ENCODE results near the gene KLHL22.
"Not testable (repeated sequence)": the region's sequence is repeated elsewhere in the genome, so short reads cannot be mapped to it uniquely, and the experiment has no call there.

Gene KLHL22

DNA sequence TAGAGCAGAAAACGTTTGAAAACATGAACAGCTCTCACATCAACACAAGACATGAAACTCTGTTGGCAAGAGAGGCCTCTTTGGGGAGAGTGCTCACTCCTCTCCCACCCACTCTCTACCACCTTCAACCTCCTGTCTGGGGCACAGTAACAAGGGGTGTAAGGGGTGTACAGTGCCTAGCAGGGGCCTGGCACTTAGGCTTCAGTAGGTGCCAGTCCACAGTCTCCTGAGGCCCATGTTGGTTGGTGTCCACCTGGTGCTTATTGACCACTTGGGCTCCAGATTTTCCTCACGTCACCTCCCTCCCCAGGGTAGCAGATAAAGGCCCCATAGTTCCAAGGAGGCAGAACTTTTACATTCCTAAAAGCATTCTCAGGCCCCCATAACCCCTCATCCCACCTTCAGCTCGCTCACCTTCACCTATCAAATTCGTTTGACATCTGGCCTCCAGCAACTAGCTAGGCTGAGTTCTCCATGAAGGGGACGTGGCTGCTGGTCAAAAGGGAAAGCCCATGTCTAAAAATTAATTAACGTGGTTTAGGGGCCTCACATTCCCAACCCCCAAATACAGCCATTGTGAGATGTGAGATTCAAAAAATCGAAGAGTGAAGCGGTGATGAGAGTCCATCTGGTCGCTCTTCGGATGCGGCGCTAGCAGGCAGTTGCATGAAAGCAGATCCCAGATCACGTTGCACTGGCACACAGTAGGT lies 11.1 kb upstream of the KLHL22 start:
- H2AFZ ChIP-seq (ENCODE audit: low read depth), result peak overlapping the region; percentile 75
- no peaks in the 10 kb centered on the region for H3K27me3 ChIP-seq (ENCODE audit: insufficient read depth, low read depth)
- no peaks in the 10 kb centered on the region for H3K36me3 ChIP-seq (ENCODE audit: insufficient read depth)
- H3K4me1 ChIP-seq (ENCODE audit: low read depth, poor library complexity, severe bottlenecking), result peaks cover 34% of the 10 kb centered on the region
- no peak overlapping the region for H3K27ac ChIP-seq
- H4K20me1 ChIP-seq (ENCODE audit: insufficient read depth), result no peaks in the 10 kb centered on the region; the same call in 1 of the 2 replicates
- TF ChIP-seq, protein P1, sequence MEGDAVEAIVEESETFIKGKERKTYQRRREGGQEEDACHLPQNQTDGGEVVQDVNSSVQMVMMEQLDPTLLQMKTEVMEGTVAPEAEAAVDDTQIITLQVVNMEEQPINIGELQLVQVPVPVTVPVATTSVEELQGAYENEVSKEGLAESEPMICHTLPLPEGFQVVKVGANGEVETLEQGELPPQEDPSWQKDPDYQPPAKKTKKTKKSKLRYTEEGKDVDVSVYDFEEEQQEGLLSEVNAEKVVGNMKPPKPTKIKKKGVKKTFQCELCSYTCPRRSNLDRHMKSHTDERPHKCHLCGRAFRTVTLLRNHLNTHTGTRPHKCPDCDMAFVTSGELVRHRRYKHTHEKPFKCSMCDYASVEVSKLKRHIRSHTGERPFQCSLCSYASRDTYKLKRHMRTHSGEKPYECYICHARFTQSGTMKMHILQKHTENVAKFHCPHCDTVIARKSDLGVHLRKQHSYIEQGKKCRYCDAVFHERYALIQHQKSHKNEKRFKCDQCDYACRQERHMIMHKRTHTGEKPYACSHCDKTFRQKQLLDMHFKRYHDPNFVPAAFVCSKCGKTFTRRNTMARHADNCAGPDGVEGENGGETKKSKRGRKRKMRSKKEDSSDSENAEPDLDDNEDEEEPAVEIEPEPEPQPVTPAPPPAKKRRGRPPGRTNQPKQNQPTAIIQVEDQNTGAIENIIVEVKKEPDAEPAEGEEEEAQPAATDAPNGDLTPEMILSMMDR (conservative IDR thresholded peaks at IDR 0.05; ENCODE audit: low read depth, low read length), result no peak
- peak overlapping the region; percentile 88; the same call in 1 of the 2 replicates for H3K9ac ChIP-seq
- peak overlapping the region; percentile 50; the same call in 1 of the 2 replicates for H3K4me2 ChIP-seq
- peaks cover 42% of the 10 kb centered on the region for H3K79me2 ChIP-seq (ENCODE audit: insufficient read depth, low read depth)
- H3K4me3 ChIP-seq (IDR thresholded peaks at IDR 0.05; ENCODE audit: insufficient read depth, low read depth, low read length), result no peak overlapping the region

DNA sequence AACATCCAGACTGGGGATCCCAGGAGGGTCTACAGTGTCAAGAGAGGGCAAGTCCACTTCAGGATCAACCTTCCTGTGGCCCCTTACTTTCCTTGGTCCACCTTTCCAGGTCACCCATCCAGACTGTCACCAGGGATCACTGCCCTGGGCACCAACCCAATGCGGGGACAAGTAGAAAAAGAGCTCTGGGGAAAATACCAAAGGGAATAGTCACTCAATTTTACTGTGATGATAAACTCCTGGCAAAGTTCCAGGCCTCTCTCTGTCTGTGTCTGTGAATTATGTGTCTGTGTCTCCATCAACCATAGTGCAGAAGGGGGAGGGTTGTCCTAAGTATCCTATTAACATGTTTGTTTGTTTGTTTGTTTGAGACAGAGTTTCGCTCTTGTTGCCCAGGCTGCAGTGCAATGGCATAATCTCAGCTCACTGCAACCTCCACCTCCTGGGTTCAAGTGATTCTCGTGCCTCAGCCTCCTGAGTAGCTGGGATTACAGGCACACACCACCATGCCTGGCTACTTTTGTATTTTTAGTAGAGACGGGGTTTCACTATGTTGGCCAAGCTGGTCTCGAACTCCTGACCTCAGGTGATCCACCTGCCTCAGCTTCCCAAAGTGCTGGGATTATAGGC lies 8.8 kb upstream of the KLHL22 start:
- H4K20me1 ChIP-seq (ENCODE audit: insufficient read depth); H3K4me3 ChIP-seq (IDR thresholded peaks at IDR 0.05; ENCODE audit: insufficient read depth, low read depth, low read length); H3K27ac ChIP-seq; H3K9ac ChIP-seq; H3K27me3 ChIP-seq (ENCODE audit: insufficient read depth, low read depth); H2AFZ ChIP-seq (ENCODE audit: low read depth); H3K4me2 ChIP-seq; H3K36me3 ChIP-seq (ENCODE audit: insufficient read depth): not testable (repeated sequence)
- Histone ChIP-seq H3K79me2 (ENCODE audit: insufficient read depth, low read depth) (peaks cover 20% of the 10 kb centered on the region), H3K4me1 (ENCODE audit: low read depth, poor library complexity, severe bottlenecking) (peaks cover 13% of the 10 kb centered on the region)

DNA sequence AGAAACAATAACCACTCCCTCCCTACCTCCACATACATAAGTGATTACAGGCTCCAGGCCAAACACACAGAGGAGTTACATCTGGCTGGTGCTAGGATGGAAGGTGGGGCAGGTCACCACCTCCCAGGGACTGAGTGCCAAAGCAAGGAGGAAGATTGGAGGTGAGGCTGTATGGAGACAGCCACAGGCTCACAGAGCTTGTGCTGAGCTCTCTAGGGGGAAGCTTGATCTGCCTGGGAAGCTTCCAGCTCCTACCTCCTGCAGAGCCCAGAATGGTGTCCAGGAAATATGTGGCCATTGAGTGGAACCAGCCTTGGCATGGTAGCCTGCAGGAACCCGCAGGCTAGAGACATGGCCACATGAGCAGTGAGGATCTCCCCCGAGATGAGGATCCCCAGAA lies 8.2 kb upstream of the KLHL22 start:
- Histone ChIP-seq H3K36me3 (ENCODE audit: insufficient read depth) (no peaks in the 10 kb centered on the region), H3K4me2 (no peak overlapping the region), H3K9ac (no peak overlapping the region), H3K79me2 (ENCODE audit: insufficient read depth, low read depth) (peaks cover 14% of the 10 kb centered on the region), H3K27me3 (ENCODE audit: insufficient read depth, low read depth) (no peaks in the 10 kb centered on the region), H3K4me1 (ENCODE audit: low read depth, poor library complexity, severe bottlenecking) (peaks cover 7% of the 10 kb centered on the region), H4K20me1 (ENCODE audit: insufficient read depth) (no peaks in the 10 kb centered on the region), H3K4me3 (IDR thresholded peaks at IDR 0.05; ENCODE audit: insufficient read depth, low read depth, low read length) (no peak overlapping the region), H3K27ac (no peak overlapping the region), H2AFZ (ENCODE audit: low read depth) (no peak overlapping the region)
- TF ChIP-seq, protein P1 (conservative IDR thresholded peaks at IDR 0.05; ENCODE audit: low read depth, low read length), result no peak

DNA sequence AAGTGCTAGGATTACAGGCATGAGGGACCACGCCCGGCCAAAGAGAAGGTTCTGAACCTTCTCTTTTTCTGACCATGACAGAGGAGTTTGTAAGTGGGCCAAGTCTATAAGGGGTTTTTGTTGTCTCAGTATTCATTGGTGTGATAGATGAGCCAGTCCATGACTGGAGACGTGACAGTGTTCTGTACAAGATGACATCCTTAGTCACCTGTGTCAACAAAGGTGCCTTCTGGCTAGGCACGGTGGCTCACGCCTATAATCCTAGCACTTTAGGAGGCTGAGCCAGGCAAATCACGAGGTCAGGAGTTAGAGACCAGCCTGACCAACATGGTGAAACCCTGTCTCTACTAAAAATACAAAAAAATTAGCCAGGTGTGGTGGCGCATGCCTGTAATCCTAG lies 4.2 kb upstream of the KLHL22 start:
- Histone ChIP-seq H3K36me3 (ENCODE audit: insufficient read depth) (no peaks in the 10 kb centered on the region), H3K4me2 (no peak overlapping the region), H2AFZ (ENCODE audit: low read depth) (no peak overlapping the region), H3K4me3 (IDR thresholded peaks at IDR 0.05; ENCODE audit: insufficient read depth, low read depth, low read length) (no peak overlapping the region), H4K20me1 (ENCODE audit: insufficient read depth) (no peaks in the 10 kb centered on the region), H3K4me1 (ENCODE audit: low read depth, poor library complexity, severe bottlenecking) (peaks cover 8% of the 10 kb centered on the region), H3K9ac (no peak overlapping the region), H3K27ac (no peak overlapping the region), H3K27me3 (ENCODE audit: insufficient read depth, low read depth) (no peaks in the 10 kb centered on the region), H3K79me2 (ENCODE audit: insufficient read depth, low read depth) (no peaks in the 10 kb centered on the region)
- TF ChIP-seq, protein P1 (conservative IDR thresholded peaks at IDR 0.05; ENCODE audit: low read depth, low read length), result no peak

DNA sequence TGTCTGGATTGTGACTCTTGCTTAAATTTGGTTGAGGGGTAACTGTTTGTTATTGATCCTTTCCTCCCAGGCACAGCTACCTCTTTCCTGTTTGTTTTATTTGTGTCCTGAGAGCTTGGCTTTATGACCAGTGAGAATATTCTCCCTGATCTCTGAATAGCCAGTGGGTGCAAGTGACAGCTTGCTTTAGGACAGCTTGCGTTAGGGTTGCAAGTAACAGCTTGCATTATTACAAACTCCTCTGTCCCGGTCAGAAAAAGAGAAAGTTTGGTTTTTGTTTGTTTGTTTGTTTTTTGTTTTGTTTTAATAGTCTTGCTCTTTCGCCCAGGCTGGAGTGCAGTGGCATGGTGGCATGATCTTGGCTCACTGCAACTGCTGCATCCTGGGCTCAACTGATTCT lies 3.3 kb upstream of the KLHL22 start:
- Histone ChIP-seq H3K4me2 (no peak overlapping the region), H3K79me2 (ENCODE audit: insufficient read depth, low read depth) (no peaks in the 10 kb centered on the region), H3K27ac (no peak overlapping the region), H3K4me3 (IDR thresholded peaks at IDR 0.05; ENCODE audit: insufficient read depth, low read depth, low read length) (no peak overlapping the region), H3K27me3 (ENCODE audit: insufficient read depth, low read depth) (no peaks in the 10 kb centered on the region), H3K36me3 (ENCODE audit: insufficient read depth) (no peaks in the 10 kb centered on the region), H4K20me1 (ENCODE audit: insufficient read depth) (no peaks in the 10 kb centered on the region), H2AFZ (ENCODE audit: low read depth) (no peak overlapping the region), H3K9ac (no peak overlapping the region), H3K4me1 (ENCODE audit: low read depth, poor library complexity, severe bottlenecking) (peaks cover 8% of the 10 kb centered on the region)
- TF ChIP-seq, protein P1 (conservative IDR thresholded peaks at IDR 0.05; ENCODE audit: low read depth, low read length), result no peak

All from KMS-11 (cell line).